ENCODE results near the gene SPATA17.

Gene SPATA17

DNA sequence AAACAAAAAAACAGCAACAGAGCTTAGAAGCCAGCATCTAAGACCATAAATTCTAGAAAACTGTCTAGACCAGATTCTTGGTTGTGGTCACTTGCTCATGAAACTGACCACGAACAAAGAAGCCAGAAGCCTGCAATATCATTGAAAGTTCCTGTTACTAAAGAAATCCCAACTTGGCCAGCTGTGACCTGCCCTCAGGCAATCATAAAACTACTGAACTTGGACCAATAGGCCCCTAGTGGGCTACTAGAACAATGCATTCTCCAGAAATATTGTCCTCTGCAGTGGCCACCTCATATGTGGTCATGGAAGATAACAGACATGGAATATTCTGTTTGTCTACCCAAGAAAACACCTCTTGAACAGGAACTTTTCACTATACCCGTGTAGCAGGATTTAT is 87.7 kb downstream of the SPATA17 start:
- ChIA-PET CTCF (no interaction called here), POLR2A (no interaction called here)
- peak; percentile 25 for DNase-seq (ENCODE audit: extremely low spot score)
- TF ChIP-seq PKNOX1 (IDR thresholded peaks at IDR 0.05): no peak
- TF ChIP-seq TARDBP (IDR thresholded peaks at IDR 0.05): no peak
- no peak for TF ChIP-seq NFRKB (IDR thresholded peaks at IDR 0.05)
- no peak for TF ChIP-seq ELF4 (IDR thresholded peaks at IDR 0.05)
- no peak for TF ChIP-seq ZNF384 (IDR thresholded peaks at IDR 0.05)
- TF ChIP-seq FOXK2 (IDR thresholded peaks at IDR 0.05): no peak
- TF ChIP-seq LEF1 (IDR thresholded peaks at IDR 0.05; ENCODE audit: borderline replicate concordance): no peak
- no peak for TF ChIP-seq L3MBTL2 (conservative IDR thresholded peaks at IDR 0.05)
- TF ChIP-seq HDGF (IDR thresholded peaks at IDR 0.05; ENCODE audit: borderline replicate concordance): no peak

- ChIA-PET POLR2A (no interaction called here), CTCF (no interaction called here)
- no peak for DNase-seq (ENCODE audit: extremely low spot score)
- TF ChIP-seq CTBP1 (IDR thresholded peaks at IDR 0.05; ENCODE audit: borderline replicate concordance) (no peak), PKNOX1 (IDR thresholded peaks at IDR 0.05) (no peak), TARDBP (IDR thresholded peaks at IDR 0.05) (no peak), HDGF (IDR thresholded peaks at IDR 0.05; ENCODE audit: borderline replicate concordance) (no peak), SUZ12 (IDR thresholded peaks at IDR 0.05) (no peak), FOXM1 (IDR thresholded peaks at IDR 0.05; ENCODE audit: borderline replicate concordance) (no peak), SP1 (IDR thresholded peaks at IDR 0.05) (no peak)
Observed at GRCh38 chr1:217721692-217722091, 90.5 kb downstream of the SPATA17 start.

GRCh38 chr1:217734973-217735372 is 103.8 kb downstream of the SPATA17 start:
- DNase-seq (ENCODE audit: extremely low spot score): no peak
- ChIA-PET POLR2A (no interaction called here), CTCF (no interaction called here)

DNA sequence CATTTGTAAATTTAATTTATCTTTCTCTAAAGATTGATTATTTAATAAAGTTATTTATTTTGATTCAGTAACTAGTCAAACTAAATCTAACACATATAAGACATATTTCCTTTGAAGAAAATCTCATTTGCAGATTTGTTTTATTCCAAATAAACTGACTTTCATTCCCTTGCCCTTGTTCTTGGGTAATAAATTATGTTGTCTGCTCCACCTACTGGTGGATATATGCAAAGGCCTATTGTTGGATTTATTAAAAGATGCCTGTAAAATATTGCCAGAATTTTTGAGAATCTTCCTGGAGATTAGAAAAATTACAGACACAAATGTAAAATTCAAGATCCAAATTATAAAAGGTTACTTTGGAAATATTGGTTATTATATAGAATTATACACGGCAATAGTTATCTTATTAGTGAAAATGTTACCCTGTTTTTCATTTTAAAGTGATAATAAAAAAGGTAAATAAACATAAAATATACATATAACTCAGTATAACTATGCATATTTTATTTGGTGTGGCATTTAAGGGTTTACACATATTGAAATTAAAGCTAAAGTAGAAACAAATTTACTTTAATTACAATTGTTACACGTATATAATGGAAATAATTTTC is 116.1 kb downstream of the SPATA17 start:
- ChIA-PET CTCF (no interaction called here), POLR2A (no interaction called here)
- peak; percentile 23 for DNase-seq (ENCODE audit: extremely low spot score)
- no peak for TF ChIP-seq L3MBTL2 (conservative IDR thresholded peaks at IDR 0.05)
- no peak for TF ChIP-seq BHLHE40 (IDR thresholded peaks at IDR 0.05; ENCODE audit: borderline replicate concordance)
- TF ChIP-seq PKNOX1 (IDR thresholded peaks at IDR 0.05): peak; percentile 88
- TF ChIP-seq TARDBP (IDR thresholded peaks at IDR 0.05): no peak
- TF ChIP-seq FOXA1 (IDR thresholded peaks at IDR 0.05): no peak
- TF ChIP-seq NFRKB (IDR thresholded peaks at IDR 0.05): no peak

More at GRCh38 chr1:217734973-217735372, 103.8 kb downstream of the SPATA17 start:
- TF ChIP-seq LEF1 (IDR thresholded peaks at IDR 0.05; ENCODE audit: borderline replicate concordance) (no peak), HDGF (IDR thresholded peaks at IDR 0.05; ENCODE audit: borderline replicate concordance) (no peak), TARDBP (IDR thresholded peaks at IDR 0.05) (no peak), NFRKB (IDR thresholded peaks at IDR 0.05) (no peak), PKNOX1 (IDR thresholded peaks at IDR 0.05) (no peak), SUZ12 (IDR thresholded peaks at IDR 0.05) (no peak), ELF4 (IDR thresholded peaks at IDR 0.05) (no peak), FOXA1 (IDR thresholded peaks at IDR 0.05) (no peak), FOXK2 (IDR thresholded peaks at IDR 0.05) (no peak), L3MBTL2 (conservative IDR thresholded peaks at IDR 0.05) (no peak), ARNT (IDR thresholded peaks at IDR 0.05) (no peak), ZNF384 (IDR thresholded peaks at IDR 0.05) (no peak), SP1 (IDR thresholded peaks at IDR 0.05) (no peak), FOXM1 (IDR thresholded peaks at IDR 0.05; ENCODE audit: borderline replicate concordance) (no peak), BHLHE40 (IDR thresholded peaks at IDR 0.05; ENCODE audit: borderline replicate concordance) (no peak), CTBP1 (IDR thresholded peaks at IDR 0.05; ENCODE audit: borderline replicate concordance) (no peak)

DNA sequence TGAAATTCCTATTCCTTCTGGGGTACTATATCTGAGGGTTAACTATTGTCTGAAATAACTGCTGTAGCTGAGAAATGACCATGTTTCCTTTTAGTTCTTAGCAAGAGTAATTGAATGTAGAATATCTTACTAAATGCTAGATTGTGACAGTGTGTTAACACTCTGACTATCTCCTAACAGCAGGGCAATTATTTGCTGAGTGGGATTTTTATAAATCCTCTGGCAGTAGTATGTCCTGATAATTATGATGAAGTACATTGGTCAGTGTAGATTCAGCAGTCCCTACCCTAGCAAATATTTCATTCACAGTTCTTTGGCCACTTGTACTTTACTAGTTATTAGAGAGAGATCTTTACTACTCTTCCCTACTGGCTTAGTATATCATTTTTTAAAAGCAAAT is 138.6 kb downstream of the SPATA17 start:
- ChIA-PET CTCF (no interaction called here), POLR2A (no interaction called here)
- no peak for DNase-seq (ENCODE audit: extremely low spot score)
- no peak for TF ChIP-seq CTBP1 (IDR thresholded peaks at IDR 0.05; ENCODE audit: borderline replicate concordance)
- TF ChIP-seq LEF1 (IDR thresholded peaks at IDR 0.05; ENCODE audit: borderline replicate concordance): no peak

GRCh38 chr1:217770918-217771317 is 139.8 kb downstream of the SPATA17 start:
- DNase-seq (ENCODE audit: extremely low spot score): no peak
- ChIA-PET POLR2A (no interaction called here), CTCF (no interaction called here)
- TF ChIP-seq ELF4 (IDR thresholded peaks at IDR 0.05): no peak
- no peak for TF ChIP-seq CTBP1 (IDR thresholded peaks at IDR 0.05; ENCODE audit: borderline replicate concordance)

GRCh38 chr1:217776693-217777092 is 145.5 kb downstream of the SPATA17 start:
- TF ChIP-seq HDGF (IDR thresholded peaks at IDR 0.05; ENCODE audit: borderline replicate concordance): no peak
- no peak for TF ChIP-seq ELF4 (IDR thresholded peaks at IDR 0.05)
- TF ChIP-seq CTBP1 (IDR thresholded peaks at IDR 0.05; ENCODE audit: borderline replicate concordance): no peak
- TF ChIP-seq BHLHE40 (IDR thresholded peaks at IDR 0.05; ENCODE audit: borderline replicate concordance): no peak
- no peak for TF ChIP-seq LEF1 (IDR thresholded peaks at IDR 0.05; ENCODE audit: borderline replicate concordance)
- TF ChIP-seq ZNF384 (IDR thresholded peaks at IDR 0.05): no peak
- TF ChIP-seq L3MBTL2 (conservative IDR thresholded peaks at IDR 0.05): no peak
- no peak for DNase-seq (ENCODE audit: extremely low spot score)
- ChIA-PET CTCF (no interaction called here), POLR2A (no interaction called here)
